SK-N-SH (cell line): ENCODE results near the gene MAPK4.

Experiments
- CHD2 ChIP-seq: fragments of 150-350 bp; IDR thresholded peaks from 2 replicates; pipeline ENCODE4 v1.6.1; 2018; ENCODE audit warnings: low read length; ENCODE audit not compliant: partially characterized antibody
- EZH2phosphoT487 ChIP-seq: fragments of 200-600 bp; sonication (generic); IDR thresholded peaks from 2 replicates; pipeline ENCODE4 v1.6.1; 2017; ENCODE audit warnings: low read depth, mixed run types, mild to moderate bottlenecking, antibody characterized with exemption, moderate library complexity, borderline replicate concordance
- JUND ChIP-seq: IDR thresholded peaks from 2 replicates; pipeline ENCODE4 v1.4.0; 2012
- MXI1 ChIP-seq: IDR thresholded peaks from 2 replicates; pipeline ENCODE4 v1.6.1; 2012; ENCODE audit warnings: mild to moderate bottlenecking, low read depth, low read length, improper control_type of control experiment
- NRF1 ChIP-seq: IDR thresholded peaks from 2 replicates; pipeline ENCODE4 v1.6.1; 2012; ENCODE audit warnings: low read depth, mild to moderate bottlenecking, low read length
- POLR2AphosphoS5 ChIP-seq: IDR thresholded peaks from 2 replicates; pipeline ENCODE4 v1.6.1; 2012; ENCODE audit warnings: low read depth, low read length
- RAD21 ChIP-seq: IDR thresholded peaks from 2 replicates; pipeline ENCODE4 v1.6.1; 2012; ENCODE audit warnings: mild to moderate bottlenecking, low read length
- RCOR1 ChIP-seq: fragments of 150-350 bp; IDR thresholded peaks from 2 replicates; pipeline ENCODE4 v1.6.1; 2017; ENCODE audit warnings: antibody characterized with exemption, low read length
- RFX5 ChIP-seq: IDR thresholded peaks from 2 replicates; pipeline ENCODE4 v1.6.1; 2012; ENCODE audit warnings: mild to moderate bottlenecking, improper control_type of control experiment, low read length
- TEAD4 ChIP-seq: IDR thresholded peaks from 2 replicates; pipeline ENCODE4 v1.4.0; 2012; ENCODE audit warnings: mild to moderate bottlenecking, borderline replicate concordance; ENCODE audit not compliant: insufficient read depth
- YY1 ChIP-seq: IDR thresholded peaks from 2 replicates; pipeline ENCODE4 v1.4.0; 2012; ENCODE audit warnings: low read depth, mild to moderate bottlenecking
- TF ChIP-seq, protein P1 (sequence below): fragments of 200-600 bp; sonication (generic); IDR thresholded peaks from 2 replicates; pipeline ENCODE4 v1.6.1; 2017; ENCODE audit warnings: antibody characterized with exemption, mild to moderate bottlenecking, moderate library complexity
- TF ChIP-seq, protein P2 (sequence below): fragments of 150-350 bp; IDR thresholded peaks from 2 replicates; pipeline ENCODE4 v1.6.1; 2017; ENCODE audit warnings: antibody characterized with exemption, low read length, low read depth, borderline replicate concordance

DNA sequence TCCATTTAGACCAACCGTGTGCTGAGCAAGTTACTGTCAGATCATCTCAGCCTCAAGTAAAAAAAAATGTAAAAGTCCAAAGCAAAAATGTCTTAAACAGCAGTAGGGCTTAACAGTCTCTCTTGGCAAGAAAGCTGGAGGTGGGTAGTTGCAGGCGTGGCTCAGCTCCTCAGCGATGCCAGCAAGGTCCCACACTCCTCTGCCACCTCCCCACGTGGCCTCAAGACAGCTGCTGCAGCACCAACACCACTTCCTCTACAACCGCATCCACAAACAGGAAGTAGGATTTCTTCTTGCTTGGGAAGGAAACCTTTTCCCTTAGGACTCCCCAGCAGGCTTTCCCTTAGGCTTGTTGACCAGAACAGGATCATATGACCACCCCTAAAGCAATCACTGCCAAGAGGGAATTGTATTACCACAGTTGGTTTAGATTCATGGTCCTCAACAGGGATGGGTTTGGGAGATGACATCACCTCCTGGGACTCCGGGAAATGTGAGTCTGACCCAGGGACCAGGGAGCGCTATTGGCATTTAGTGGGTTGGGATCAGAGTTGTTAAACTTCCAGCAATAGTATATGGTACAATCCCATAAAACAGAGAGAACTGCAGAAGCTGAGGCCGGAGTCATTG lies 97.1 kb downstream of the MAPK4 start:
- no peak for TF ChIP-seq EZH2phosphoT487
- TF ChIP-seq, protein P1, sequence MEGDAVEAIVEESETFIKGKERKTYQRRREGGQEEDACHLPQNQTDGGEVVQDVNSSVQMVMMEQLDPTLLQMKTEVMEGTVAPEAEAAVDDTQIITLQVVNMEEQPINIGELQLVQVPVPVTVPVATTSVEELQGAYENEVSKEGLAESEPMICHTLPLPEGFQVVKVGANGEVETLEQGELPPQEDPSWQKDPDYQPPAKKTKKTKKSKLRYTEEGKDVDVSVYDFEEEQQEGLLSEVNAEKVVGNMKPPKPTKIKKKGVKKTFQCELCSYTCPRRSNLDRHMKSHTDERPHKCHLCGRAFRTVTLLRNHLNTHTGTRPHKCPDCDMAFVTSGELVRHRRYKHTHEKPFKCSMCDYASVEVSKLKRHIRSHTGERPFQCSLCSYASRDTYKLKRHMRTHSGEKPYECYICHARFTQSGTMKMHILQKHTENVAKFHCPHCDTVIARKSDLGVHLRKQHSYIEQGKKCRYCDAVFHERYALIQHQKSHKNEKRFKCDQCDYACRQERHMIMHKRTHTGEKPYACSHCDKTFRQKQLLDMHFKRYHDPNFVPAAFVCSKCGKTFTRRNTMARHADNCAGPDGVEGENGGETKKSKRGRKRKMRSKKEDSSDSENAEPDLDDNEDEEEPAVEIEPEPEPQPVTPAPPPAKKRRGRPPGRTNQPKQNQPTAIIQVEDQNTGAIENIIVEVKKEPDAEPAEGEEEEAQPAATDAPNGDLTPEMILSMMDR: no peak
- no peak for TF ChIP-seq POLR2AphosphoS5
- no peak for TF ChIP-seq MXI1
- no peak for TF ChIP-seq YY1
- TF ChIP-seq CHD2: no peak
- no peak for TF ChIP-seq RCOR1
- no peak for TF ChIP-seq TEAD4
- no peak for TF ChIP-seq RFX5
- TF ChIP-seq RAD21: no peak
- TF ChIP-seq, protein P2, sequence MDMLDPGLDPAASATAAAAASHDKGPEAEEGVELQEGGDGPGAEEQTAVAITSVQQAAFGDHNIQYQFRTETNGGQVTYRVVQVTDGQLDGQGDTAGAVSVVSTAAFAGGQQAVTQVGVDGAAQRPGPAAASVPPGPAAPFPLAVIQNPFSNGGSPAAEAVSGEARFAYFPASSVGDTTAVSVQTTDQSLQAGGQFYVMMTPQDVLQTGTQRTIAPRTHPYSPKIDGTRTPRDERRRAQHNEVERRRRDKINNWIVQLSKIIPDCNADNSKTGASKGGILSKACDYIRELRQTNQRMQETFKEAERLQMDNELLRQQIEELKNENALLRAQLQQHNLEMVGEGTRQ: no peak
- TF ChIP-seq NRF1: no peak
- TF ChIP-seq JUND: no peak
